HL-60/S4 treated with phorbol 12-myristate 13-acetate at 8.2 ng/mL for 4 days and 3 days (cell line): ENCODE data around the gene TAF15.

Source experiments
- in situ Hi-C: fragments of 300-500 bp; cut with MboI; formaldehyde crosslinking; loops from 2 replicates; pipeline ENCODE4 v1.15.0; 2022; ENCODE audit warnings: low sequenced_read_pairs

The TAF15 gene

DNA sequence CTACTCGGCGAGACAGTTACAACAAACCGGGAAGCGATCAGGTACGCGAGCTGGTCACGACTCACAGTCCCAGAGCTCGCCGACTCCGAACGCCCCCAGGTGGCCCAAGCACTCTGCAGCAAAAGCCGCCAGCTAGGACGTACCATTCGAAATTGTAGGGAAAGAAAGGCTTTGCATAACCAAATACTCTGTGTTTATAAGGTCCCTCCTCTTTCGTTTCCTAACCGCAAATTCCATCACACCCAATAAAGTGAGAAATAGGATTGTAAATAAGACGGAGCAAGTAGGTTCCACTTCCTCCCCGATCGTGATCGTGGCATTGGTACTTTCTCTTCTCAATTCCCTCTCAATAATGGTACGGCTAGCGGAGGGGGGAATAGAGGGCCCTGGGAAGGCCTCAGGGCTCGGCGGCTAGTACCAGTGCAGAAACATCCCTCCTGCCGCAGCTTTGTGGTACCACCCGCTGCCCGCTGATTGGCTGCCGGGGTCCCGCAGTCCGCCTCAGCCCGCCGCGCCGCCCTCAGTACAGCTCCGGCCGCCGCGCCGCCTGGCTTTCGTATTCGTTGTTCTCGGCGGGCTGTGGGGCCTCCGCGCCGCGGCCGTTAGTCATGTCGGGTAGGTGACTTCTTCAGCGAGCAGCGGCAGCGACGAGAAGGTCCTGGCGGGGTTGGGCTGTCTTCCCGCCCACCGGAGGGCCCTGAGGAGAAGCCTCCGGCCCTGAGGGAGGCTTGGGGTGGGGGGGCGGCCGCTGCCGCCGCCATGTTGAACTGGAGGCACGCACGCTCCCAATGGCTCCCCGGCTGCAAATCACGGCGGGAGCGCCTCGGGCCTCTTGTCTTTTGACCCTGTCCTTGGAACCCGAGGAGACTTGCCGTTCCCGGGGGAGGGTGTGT lies at the start of gene TAF15:
TSS of gene TAF15 (plus strand) at position 523 of the 893 bp plus-strand sequence. CDS start at position 609, 86 bp downstream.
- in situ Hi-C loops, result no loop called here

- in situ Hi-C loops, result no loop called here
These were observed 48.7 kb upstream of the TAF15 start, which contains the start of gene C17orf50 for GRCh38 chr17:35760587-35760986. C17orf50 (plus strand) TSS chr17:35760887; CDS start chr17:35760942, 55 bp downstream.

GRCh38 chr17:35761601-35762000 lies 47.7 kb upstream of the TAF15 start:
- in situ Hi-C loops, result no loop called here

GRCh38 chr17:35763767-35764122 lies 45.5 kb upstream of the TAF15 start:
- in situ Hi-C loops, result no loop called here

DNA sequence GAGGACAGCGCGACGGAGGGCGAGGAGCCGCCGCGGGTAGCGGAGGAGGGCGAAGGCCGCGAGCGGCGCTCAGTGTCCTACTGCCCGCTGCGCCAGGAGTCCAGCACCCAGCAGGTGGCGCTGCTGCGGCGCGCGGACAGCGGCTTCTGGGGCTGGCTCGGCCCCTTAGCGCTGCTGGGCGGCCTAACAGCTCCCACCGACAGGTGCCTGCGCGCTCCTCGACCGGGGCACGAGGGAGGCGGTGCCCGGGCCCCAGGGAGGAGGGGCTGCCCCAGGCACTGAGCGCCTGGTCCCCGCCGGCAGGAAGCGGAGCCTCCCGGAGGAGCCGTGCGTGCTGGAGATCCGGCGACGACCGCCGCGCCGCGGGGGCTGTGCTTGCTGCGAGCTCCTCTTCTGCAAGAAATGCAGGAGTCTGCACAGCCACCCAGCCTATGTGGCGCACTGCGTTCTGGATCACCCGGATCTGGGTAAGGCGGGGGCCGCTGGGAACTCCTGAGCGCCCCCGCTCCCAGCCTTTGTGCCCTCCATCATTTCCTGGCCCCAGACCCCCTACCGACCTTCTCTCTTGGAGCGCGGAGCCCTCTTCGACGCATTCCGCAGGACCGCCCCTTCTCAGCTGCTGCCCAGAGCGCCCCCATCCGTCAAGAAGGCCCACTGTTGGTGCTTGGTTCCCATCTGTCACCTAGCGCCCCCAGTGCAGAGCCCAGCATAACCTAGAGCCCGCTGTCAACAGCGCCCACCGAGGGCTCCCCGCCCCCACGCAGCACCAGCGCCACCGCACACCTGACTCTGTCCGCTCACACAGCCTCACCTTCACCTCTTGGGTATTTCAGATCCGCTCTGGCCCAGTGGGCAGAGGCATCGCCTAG lies 44.9 kb upstream of the TAF15 start:
- in situ Hi-C loops, result no loop called here

- in situ Hi-C loops, result no loop called here
These were observed 44.1 kb upstream of the TAF15 start for GRCh38 chr17:35765086-35765710.

GRCh38 chr17:35765756-35766488 lies 43.4 kb upstream of the TAF15 start:
- in situ Hi-C loops, result no loop called here

DNA sequence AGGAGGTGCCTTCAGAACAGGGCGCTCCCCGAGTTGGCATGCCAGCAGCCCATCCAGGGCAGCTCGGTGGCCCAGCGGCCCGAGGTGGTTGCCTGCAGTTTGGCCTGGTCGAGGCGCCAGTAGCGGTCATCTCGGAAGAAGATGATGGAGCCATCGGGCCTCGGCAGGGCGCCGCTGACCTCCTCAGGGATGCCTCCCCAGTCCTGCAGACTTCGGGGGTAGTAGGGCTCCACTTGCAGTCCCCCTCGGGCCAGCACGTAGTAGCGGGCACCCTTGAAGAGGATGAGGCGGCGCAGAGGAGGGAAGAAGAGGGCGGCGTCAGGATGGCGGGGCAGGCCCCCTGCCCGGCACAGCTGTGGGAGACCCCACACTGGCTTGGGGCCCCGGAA lies 42.8 kb upstream of the TAF15 start:
- in situ Hi-C loops, result no loop called here

DNA sequence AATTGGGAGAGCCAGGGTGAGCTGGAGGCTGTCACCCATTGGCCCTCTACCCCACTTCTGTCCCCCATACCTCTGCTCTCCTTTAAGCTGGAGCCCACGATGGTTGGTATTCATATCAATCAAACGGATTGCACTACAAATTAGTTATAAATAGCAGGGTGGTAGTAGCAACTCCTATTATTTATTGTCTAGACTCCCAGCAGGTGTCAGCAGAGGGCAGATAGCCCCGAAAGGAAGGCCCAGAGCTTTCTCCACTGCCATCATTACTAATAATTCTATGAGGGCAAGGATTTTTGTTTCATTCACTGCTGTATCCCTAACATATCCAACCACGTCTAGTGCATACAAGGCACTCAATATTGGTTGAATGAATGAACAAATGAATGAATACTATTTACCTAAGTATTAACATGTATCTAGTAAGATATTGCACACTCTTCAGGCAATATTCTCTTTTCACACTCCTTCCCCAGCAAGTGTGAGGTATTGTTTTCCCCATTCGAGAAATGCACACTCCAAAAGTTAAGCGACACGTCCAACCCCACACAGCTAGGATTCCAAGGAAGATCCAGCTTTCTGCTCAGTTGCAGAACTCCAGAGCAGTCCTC lies 42.3 kb upstream of the TAF15 start:
- in situ Hi-C loops, result no loop called here

- in situ Hi-C loops, result no loop called here
These were observed 40.5 kb upstream of the TAF15 start for GRCh38 chr17:35768797-35769196.

DNA sequence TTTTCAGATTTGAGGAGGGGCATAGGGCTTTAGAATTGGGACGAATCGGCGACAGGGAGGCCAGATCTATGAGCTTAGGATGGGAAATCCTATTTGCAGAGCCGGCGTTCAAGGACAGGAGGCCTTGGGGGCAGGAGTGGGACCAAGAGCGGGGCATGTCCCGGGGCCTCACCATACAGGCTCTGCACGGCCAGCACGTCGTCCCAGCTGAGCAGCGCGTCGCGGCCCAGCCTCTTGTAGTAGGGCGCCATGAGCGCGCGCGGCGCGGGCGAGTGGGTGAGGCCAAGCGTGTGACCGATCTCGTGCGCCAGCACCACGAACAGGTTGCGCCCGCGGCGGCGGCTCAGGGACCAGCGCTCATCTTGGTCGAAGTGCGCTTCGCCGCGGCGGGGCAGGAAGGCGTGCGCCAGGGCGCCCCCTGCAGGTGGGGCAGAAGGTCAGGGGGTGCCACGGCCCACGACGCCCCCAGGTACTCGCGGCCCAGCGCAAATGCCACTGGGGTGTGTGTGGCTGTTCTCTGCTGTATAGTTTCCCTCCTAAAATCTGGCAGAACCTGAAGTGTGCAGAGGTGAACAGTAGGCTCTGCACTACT lies 39.3 kb upstream of the TAF15 start:
- in situ Hi-C loops, result no loop called here

DNA sequence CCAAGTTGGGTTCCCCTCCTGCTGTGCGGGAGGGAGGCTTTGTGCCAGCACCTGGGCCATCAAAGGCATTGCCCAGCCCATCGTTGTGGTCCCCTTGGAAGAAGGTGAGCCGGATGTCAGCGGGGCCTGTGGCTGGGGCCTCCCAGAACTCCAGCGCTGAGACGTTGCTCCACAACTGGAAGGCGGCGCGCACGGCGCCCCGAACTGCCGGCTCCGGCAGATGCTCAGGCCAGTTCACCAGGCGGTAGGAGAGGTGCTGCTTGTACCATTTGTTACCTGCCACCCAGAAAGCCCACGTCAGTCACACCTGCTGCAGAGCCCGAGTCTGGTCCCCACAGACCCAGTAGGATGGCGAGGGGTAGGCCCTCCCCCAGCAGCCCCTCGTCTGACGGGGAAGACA lies 36.2 kb upstream of the TAF15 start:
- in situ Hi-C loops, result no loop called here

DNA sequence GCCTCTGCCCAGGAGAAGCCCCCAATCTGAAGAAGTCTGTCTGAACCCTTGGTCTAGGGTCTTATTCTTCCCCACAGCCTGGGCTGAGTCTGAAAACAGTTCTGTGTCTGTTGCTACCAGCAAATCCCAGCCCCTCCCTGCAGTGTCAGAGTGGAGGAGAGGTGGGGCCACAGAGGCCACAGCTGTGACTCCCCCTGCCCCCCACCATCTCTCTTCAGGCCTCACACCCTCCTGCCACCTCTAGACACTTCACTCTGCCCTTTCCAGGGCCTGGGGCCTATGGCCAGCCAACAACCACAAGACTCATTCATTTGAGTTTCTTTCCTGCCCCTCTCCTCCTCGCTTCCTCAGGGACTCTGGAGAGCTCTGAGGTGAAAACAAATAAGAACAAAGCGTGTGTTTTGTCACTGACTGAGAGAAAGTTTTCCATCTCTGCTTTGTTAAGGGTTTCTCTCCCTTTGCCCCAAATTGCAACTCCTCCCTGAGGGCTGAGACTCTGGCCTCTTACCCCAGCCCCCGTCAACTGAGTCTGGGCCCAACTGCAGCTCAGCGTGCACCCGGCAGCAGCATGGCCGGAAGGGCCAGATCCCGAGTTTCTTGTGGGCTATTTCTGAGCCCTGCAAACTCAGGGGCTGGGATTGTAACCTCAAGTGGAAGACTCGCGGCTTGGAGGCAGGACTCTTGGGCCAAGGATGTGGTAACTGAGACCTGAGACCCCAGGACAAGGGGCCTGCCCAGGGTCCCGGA lies 35.4 kb upstream of the TAF15 start:
- in situ Hi-C loops, result no loop called here

DNA sequence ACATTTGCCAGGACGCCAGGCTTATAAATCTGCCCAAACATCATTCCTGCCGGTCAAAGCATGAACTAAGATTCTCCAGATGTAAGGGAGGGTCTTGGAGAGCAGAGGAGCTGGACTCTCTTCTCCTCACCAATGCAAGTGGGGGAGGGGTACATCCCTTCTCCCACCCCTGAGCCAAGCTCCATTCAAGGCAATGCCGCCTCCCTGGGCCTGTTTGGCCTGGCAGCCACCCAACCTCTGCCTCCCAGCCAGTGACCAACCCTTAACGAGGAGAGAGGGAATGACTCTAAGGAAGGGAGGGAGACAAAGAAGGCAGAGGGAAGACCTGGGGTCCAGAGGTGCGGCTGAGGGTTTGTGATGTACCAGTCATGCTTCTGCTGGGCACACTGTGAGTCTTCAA lies 34.8 kb upstream of the TAF15 start:
- in situ Hi-C loops, result no loop called here

DNA sequence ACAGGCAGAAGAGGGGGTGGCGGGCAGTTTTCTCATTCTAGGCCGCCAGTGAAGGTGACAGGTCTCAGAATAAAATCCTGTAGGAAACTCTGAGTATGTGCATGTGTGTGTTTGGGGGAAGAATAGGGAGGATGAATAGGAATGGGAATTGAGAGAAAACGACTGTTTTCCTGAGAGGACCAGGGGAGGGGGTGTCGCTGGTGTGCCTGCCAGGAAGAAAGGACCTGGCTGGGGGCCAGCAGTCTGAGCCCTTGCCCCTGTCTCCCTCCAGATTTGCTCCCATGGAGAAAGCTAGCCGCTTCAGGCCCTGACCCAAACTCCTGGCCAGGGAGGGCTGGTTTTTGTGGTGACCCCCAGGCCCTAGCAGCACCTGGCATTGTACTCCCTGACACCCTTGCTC lies 34.2 kb upstream of the TAF15 start:
- in situ Hi-C loops, result no loop called here

DNA sequence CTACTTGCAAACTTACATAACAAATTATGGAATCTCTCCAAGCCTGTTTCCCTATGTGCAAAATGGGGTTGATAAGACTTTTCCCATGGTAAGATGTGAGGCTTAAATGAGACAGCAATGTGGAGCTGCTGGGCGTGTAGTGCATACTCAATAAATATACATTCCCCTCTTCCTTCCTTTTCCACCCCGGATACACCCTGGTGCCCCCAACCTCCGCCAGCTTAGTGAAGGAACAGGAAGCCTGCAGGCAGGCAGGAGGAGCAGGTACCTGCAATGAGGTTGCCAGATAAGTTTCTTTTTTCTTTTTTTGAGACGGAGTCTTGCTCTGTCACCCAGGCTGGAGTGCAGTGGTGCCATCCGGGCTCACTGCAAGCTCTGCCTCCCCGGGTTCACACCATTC lies 33.7 kb upstream of the TAF15 start:
- in situ Hi-C loops, result no loop called here

DNA sequence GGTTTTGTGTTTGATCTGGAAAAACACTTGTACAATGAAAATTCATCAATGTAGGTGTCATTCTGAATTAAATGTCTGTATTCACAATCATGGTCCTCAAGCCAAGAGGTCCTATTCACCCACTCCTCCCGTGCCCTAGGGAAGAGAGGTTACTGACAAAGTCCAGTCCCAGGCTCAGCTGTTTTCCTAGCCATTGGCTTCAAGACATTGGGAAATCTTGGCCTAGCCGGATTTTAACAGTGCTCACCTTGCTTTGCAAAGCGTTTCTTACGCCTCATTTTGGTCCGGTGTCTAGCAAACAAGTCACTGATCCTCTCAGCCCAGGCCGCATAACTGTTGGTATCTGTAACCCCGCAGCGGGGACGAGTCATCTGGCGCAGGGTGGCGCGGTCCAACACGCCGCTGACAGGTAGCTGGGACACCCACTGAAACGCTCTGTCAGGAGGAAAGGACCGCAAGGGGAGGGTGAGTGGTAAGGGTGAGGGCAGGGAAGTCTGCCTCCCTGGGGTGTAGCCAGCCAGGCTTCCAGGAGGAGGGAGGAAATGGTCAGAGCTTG lies 30.6 kb upstream of the TAF15 start:
- in situ Hi-C loops, result no loop called here

- in situ Hi-C loops, result no loop called here
These were observed 28.3 kb upstream of the TAF15 start for GRCh38 chr17:35780950-35781349.

GRCh38 chr17:35784895-35785294 lies 24.4 kb upstream of the TAF15 start:
- in situ Hi-C loops, result no loop called here
